ENCODE measurements around the gene MPRIP. TPM values are rescaled to one million over a fixed set of nuclear protein-coding genes. Genes with fewer than 3 reads are reported as not detected.

The MPRIP gene
- total and polyA plus RNA-seq, 10 donors, result 52.3 to 309 (median 131) TPM

GRCh38 chr17:17078832-17079231, 36.6 kb downstream of the MPRIP start:
- H3K9me3 ChIP-seq, result no peaks in the 10 kb centered on the region
- H3K27me3 ChIP-seq (replicated peaks in 1 of 7), result no peaks in the 10 kb centered on the region
- peaks cover 0 to 79% (median 26%) of the 10 kb centered on the region in 6 donors for H3K36me3 ChIP-seq
- H3K4me3 ChIP-seq, result no peak overlapping the region
- H3K27ac ChIP-seq, result no peak overlapping the region
- intact Hi-C loops (cut with DNase I; ENCODE audit: low total_unique reads), result no loop called here
- H3K4me1 ChIP-seq, result peaks cover 9 to 85% (median 51%) of the 10 kb centered on the region in 6 donors
- 91 to 95% (median 92%) methylated on average over 7 of the region's 7 CpGs for whole genome bisulfite sequencing, 5 donors
- TF ChIP-seq POLR2AphosphoS5 (IDR thresholded peaks at IDR 0.05) (no peak), POLR2A (IDR thresholded peaks at IDR 0.05) (no peak)
- TF ChIP-seq, protein P1, sequence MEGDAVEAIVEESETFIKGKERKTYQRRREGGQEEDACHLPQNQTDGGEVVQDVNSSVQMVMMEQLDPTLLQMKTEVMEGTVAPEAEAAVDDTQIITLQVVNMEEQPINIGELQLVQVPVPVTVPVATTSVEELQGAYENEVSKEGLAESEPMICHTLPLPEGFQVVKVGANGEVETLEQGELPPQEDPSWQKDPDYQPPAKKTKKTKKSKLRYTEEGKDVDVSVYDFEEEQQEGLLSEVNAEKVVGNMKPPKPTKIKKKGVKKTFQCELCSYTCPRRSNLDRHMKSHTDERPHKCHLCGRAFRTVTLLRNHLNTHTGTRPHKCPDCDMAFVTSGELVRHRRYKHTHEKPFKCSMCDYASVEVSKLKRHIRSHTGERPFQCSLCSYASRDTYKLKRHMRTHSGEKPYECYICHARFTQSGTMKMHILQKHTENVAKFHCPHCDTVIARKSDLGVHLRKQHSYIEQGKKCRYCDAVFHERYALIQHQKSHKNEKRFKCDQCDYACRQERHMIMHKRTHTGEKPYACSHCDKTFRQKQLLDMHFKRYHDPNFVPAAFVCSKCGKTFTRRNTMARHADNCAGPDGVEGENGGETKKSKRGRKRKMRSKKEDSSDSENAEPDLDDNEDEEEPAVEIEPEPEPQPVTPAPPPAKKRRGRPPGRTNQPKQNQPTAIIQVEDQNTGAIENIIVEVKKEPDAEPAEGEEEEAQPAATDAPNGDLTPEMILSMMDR (IDR thresholded peaks at IDR 0.05 in 8 of 11, conservative IDR thresholded peaks at IDR 0.05 in 3 of 11), result no peak
- DNase-seq, result peak; percentile 20

GRCh38 chr17:17079336-17079735, 37.1 kb downstream of the MPRIP start:
- no peak for DNase-seq
- H3K9me3 ChIP-seq, result no peaks in the 10 kb centered on the region
- peaks cover 9 to 80% (median 47%) of the 10 kb centered on the region in 6 donors for H3K4me1 ChIP-seq
- intact Hi-C loops (cut with DNase I; ENCODE audit: low total_unique reads), result no loop called here
- peaks cover 0 to 82% (median 30%) of the 10 kb centered on the region in 6 donors for H3K36me3 ChIP-seq
- WGBS, 5 donors, result 82 to 99% (median 92%) methylated on average over 4 of the region's 4 CpGs
- no peaks in the 10 kb centered on the region for H3K27me3 ChIP-seq (replicated peaks in 1 of 7)
- TF ChIP-seq, protein P1 (IDR thresholded peaks at IDR 0.05 in 8 of 11, conservative IDR thresholded peaks at IDR 0.05 in 3 of 11), result no peak
- TF ChIP-seq POLR2AphosphoS5 (IDR thresholded peaks at IDR 0.05) (no peak), POLR2A (IDR thresholded peaks at IDR 0.05) (no peak)
- H3K27ac ChIP-seq, result no peak overlapping the region
- H3K4me3 ChIP-seq, result no peak overlapping the region

DNA sequence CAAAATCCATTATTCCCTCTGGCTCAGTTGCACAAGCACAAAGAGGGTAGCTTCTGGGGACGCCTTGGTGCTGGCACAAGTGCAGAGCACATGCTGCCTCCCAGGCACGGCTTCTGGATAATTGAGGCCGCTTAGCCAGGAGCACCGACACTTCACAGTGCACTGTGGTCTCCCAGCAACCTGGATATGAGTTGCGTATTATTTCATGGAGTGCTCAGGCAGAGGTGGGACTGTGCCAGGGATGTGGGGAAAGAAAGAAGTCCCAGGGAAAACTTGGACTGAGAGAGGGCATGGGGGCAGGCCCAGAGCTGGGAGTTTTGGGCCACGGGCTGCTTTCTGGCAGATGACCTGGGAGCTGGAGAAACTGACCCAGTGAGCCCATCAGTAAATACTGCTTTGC, 37.5 kb downstream of the MPRIP start:
- peak; percentile 30 for DNase-seq
- 76 to 91% (median 89%) methylated on average over 5 to 6 of the region's 6 CpGs for WGBS, 5 donors
- Histone ChIP-seq H3K4me3 (no peak overlapping the region), H3K9me3 (no peaks in the 10 kb centered on the region), H3K27me3 (replicated peaks in 1 of 7) (no peaks in the 10 kb centered on the region), H3K27ac (peak overlapping the region in 1 of 8 donors; percentile 15), H3K4me1 (peaks cover 9 to 76% (median 44%) of the 10 kb centered on the region in 6 donors), H3K36me3 (peaks cover 0 to 86% (median 31%) of the 10 kb centered on the region in 6 donors)
- TF ChIP-seq, protein P1 (IDR thresholded peaks at IDR 0.05 in 8 of 11, conservative IDR thresholded peaks at IDR 0.05 in 3 of 11), result no peak
- TF ChIP-seq POLR2AphosphoS5 (IDR thresholded peaks at IDR 0.05), result no peak
- TF ChIP-seq POLR2A (IDR thresholded peaks at IDR 0.05), result no peak
- intact Hi-C loops (cut with DNase I; ENCODE audit: low total_unique reads), result no loop called here

GRCh38 chr17:17080181-17080631, 37.9 kb downstream of the MPRIP start:
- 75 to 84% (median 80%) methylated on average over 2 to 3 of the region's 3 CpGs for WGBS, 5 donors
- Histone ChIP-seq H3K4me1 (peaks cover 8 to 71% (median 39%) of the 10 kb centered on the region in 6 donors), H3K9me3 (no peaks in the 10 kb centered on the region), H3K4me3 (no peak overlapping the region), H3K27ac (peak overlapping the region in 1 of 8 donors; percentile 15), H3K36me3 (peaks cover 0 to 91% (median 32%) of the 10 kb centered on the region in 6 donors), H3K27me3 (replicated peaks in 1 of 7) (no peaks in the 10 kb centered on the region)
- intact Hi-C loops (cut with DNase I; ENCODE audit: low total_unique reads), result no loop called here
- peak; percentile 32 for DNase-seq
- TF ChIP-seq POLR2AphosphoS5 (IDR thresholded peaks at IDR 0.05) (no peak), POLR2A (IDR thresholded peaks at IDR 0.05) (no peak)
- TF ChIP-seq, protein P1 (IDR thresholded peaks at IDR 0.05 in 8 of 11, conservative IDR thresholded peaks at IDR 0.05 in 3 of 11), result no peak
